ENCODE results near the gene FARS2. TPM values are rescaled to one million over a fixed set of nuclear protein-coding genes. Genes with fewer than 3 reads are reported as not detected.

The FARS2 gene
- total and polyA plus RNA-seq, 2 donors (not counting 3 experiments of a cell fraction or from before 2014, with no cell fraction given), result 20.2 to 20.5 TPM

DNA sequence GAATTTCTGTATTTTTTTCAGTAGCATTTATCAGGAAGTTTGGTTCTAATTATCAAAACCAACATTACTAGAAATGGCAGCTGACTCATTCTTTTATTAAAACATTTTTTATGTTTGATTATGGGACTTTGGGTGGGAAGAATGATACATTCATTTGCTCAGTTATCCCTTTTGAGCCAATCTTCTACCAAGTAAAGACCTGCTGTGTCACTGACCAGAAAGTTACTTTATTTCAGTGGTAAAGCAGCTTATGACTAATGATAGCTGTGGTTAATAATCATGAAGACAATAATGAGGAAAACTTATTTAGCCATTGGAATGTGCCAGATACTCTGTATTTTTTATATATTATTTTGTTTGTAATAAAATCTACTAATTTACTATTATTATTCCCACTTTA, 142.3 kb downstream of the FARS2 start:
- FAIRE-seq (peak; percentile 53), DNase-seq (ENCODE audit: low read depth, low spot score) (no peak)
- no peak overlapping the region for H3K27ac ChIP-seq (ENCODE audit: insufficient read depth, low read depth, low read length)
- dilution Hi-C loops (cut with MboI; ENCODE audit: extremely low pct_ligation_motif_present, low sequenced_read_pairs), result no loop called here
- H2AFZ ChIP-seq (ENCODE audit: low read depth, low read length), result no peak overlapping the region
- TF ChIP-seq, protein P1, sequence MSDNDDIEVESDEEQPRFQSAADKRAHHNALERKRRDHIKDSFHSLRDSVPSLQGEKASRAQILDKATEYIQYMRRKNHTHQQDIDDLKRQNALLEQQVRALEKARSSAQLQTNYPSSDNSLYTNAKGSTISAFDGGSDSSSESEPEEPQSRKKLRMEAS (IDR thresholded peaks at IDR 0.05; ENCODE audit: insufficient read depth, insufficient read length), result no peak
- no peak for TF ChIP-seq FOS (IDR thresholded peaks at IDR 0.05; ENCODE audit: borderline replicate concordance, insufficient read depth, low read length)
- no peak for TF ChIP-seq POLR2A (IDR thresholded peaks at IDR 0.05; ENCODE audit: low read depth, low read length)
- no peak for TF ChIP-seq MYC (IDR thresholded peaks at IDR 0.05; ENCODE audit: low read depth, low read length)
- TF ChIP-seq EZH2 (IDR thresholded peaks at IDR 0.05; ENCODE audit: borderline replicate concordance, low read depth, low read length, severe bottlenecking), result no peak
- H3K4me2 ChIP-seq (ENCODE audit: insufficient read depth, low read length), result no peak overlapping the region
- H3K9me3 ChIP-seq (replicated peaks; ENCODE audit: control insufficient read depth, insufficient read depth, low read length), result no peaks in the 10 kb centered on the region
- ChIA-PET POLR2A (no interaction called here), CTCF (interaction anchor here (1.0 to 3.5 kb wide), 10 partner anchors 11 to 1143 kb away, joined by 3 to 91 read pairs (median 6); partner anchors contain the start of gene RPP40)
- intact Hi-C loops (cut with micrococcal nuclease), result loop anchor here (5.0 kb wide), 1 partner anchor 141 kb away; the partner anchor contains the start of genes FARS2 and LYRM4
- no TSS peak for BruUV-seq (replicated peaks)
- no peaks in the 10 kb centered on the region for H3K36me3 ChIP-seq (ENCODE audit: control insufficient read depth in 2 of 2, extremely low read depth in 1 of 2, insufficient read depth in 2 of 2, low read length in 2 of 2)
- H3K27me3 ChIP-seq (ENCODE audit: control insufficient read depth in 2 of 2, insufficient read depth in 2 of 2, low read length in 2 of 2), result no peaks in the 10 kb centered on the region
- no peaks in the 10 kb centered on the region for H4K20me1 ChIP-seq (replicated peaks; ENCODE audit: control insufficient read depth, extremely low read depth, insufficient read depth, low read length)
- H3K4me1 ChIP-seq (ENCODE audit: control insufficient read depth, extremely low read depth, insufficient read depth, low read length), result peaks cover 2% of the 10 kb centered on the region
- no peaks in the 10 kb centered on the region for H3K9me1 ChIP-seq (replicated peaks; ENCODE audit: control insufficient read depth, extremely low read depth, insufficient read depth, low read length)
- H3K79me2 ChIP-seq (ENCODE audit: control insufficient read depth, insufficient read depth, low read length), result no peaks in the 10 kb centered on the region
- no peak overlapping the region for H3K9ac ChIP-seq (replicated peaks; ENCODE audit: extremely low read depth, insufficient read depth, low read length)
- no peak overlapping the region for H3K4me3 ChIP-seq (replicated peaks in 1 of 3; ENCODE audit: insufficient read depth in 1 of 3, low read depth in 1 of 3, low read length in 3 of 3)

- dilution Hi-C loops (cut with MboI; ENCODE audit: extremely low pct_ligation_motif_present, low sequenced_read_pairs) (no loop called here), intact Hi-C loops (cut with micrococcal nuclease) (no loop called here)
- TF ChIP-seq FOS (IDR thresholded peaks at IDR 0.05; ENCODE audit: borderline replicate concordance, insufficient read depth, low read length), result no peak
- TF ChIP-seq POLR2A (IDR thresholded peaks at IDR 0.05; ENCODE audit: low read depth, low read length), result no peak
- TF ChIP-seq GATA2 (IDR thresholded peaks at IDR 0.05; ENCODE audit: insufficient read depth, insufficient read length, low read depth, low read length), result no peak
- no peak for TF ChIP-seq MYC (IDR thresholded peaks at IDR 0.05; ENCODE audit: low read depth, low read length)
- no peak for TF ChIP-seq JUN (IDR thresholded peaks at IDR 0.05; ENCODE audit: borderline replicate concordance, insufficient read depth, insufficient read length, low read depth)
- no peak for TF ChIP-seq POLR2AphosphoS5 (IDR thresholded peaks at IDR 0.05; ENCODE audit: insufficient read depth, low read depth, low read length)
- TF ChIP-seq CTCF (IDR thresholded peaks at IDR 0.05; ENCODE audit: extremely low read depth in 1 of 2, insufficient read depth in 1 of 2, low read depth in 1 of 2, low read length in 2 of 2), result no peak
- TF ChIP-seq, protein P1 (IDR thresholded peaks at IDR 0.05; ENCODE audit: insufficient read depth, insufficient read length), result no peak
- TF ChIP-seq EZH2 (IDR thresholded peaks at IDR 0.05; ENCODE audit: borderline replicate concordance, low read depth, low read length, severe bottlenecking), result no peak
- no peak overlapping the region for H3K27ac ChIP-seq (ENCODE audit: insufficient read depth, low read depth, low read length)
- no peaks in the 10 kb centered on the region for H4K20me1 ChIP-seq (replicated peaks; ENCODE audit: control insufficient read depth, extremely low read depth, insufficient read depth, low read length)
- H3K9ac ChIP-seq (replicated peaks; ENCODE audit: extremely low read depth, insufficient read depth, low read length), result no peak overlapping the region
- H3K4me2 ChIP-seq (ENCODE audit: insufficient read depth, low read length), result no peak overlapping the region
- no peak overlapping the region for H2AFZ ChIP-seq (ENCODE audit: low read depth, low read length)
- no peaks in the 10 kb centered on the region for H3K79me2 ChIP-seq (ENCODE audit: control insufficient read depth, insufficient read depth, low read length)
- CTCF ChIA-PET, result interaction anchor here (0.9 kb wide), 1 partner anchor 1141 kb away, joined by 6 read pairs; no protein-coding TSS in a partner anchor
- BruUV-seq (replicated peaks), result no TSS peak
- no peaks in the 10 kb centered on the region for H3K27me3 ChIP-seq (ENCODE audit: control insufficient read depth in 2 of 2, insufficient read depth in 2 of 2, low read length in 2 of 2)
- H3K9me3 ChIP-seq (replicated peaks; ENCODE audit: control insufficient read depth, insufficient read depth, low read length), result no peaks in the 10 kb centered on the region
- H3K9me1 ChIP-seq (replicated peaks; ENCODE audit: control insufficient read depth, extremely low read depth, insufficient read depth, low read length), result no peaks in the 10 kb centered on the region
- no peak overlapping the region for H3K4me3 ChIP-seq (replicated peaks in 1 of 3; ENCODE audit: insufficient read depth in 1 of 3, low read depth in 1 of 3, low read length in 3 of 3)
- POLR2A ChIA-PET, result no interaction called here
- FAIRE-seq, result no peak
- no peak for DNase-seq (ENCODE audit: low read depth, low spot score)
- no peaks in the 10 kb centered on the region for H3K36me3 ChIP-seq (ENCODE audit: control insufficient read depth in 2 of 2, extremely low read depth in 1 of 2, insufficient read depth in 2 of 2, low read length in 2 of 2)
- peaks cover 2% of the 10 kb centered on the region for H3K4me1 ChIP-seq (ENCODE audit: control insufficient read depth, extremely low read depth, insufficient read depth, low read length)
These were observed 144.7 kb downstream of the FARS2 start for GRCh38 chr6:5405976-5406375.
